ENCODE measurements around the gene HOXB5. TPM values are rescaled to one million over a fixed set of nuclear protein-coding genes. Genes with fewer than 3 reads are reported as not detected.

Gene HOXB5
- total RNA-seq, 2 donors from 2014 or later = not detected

- H3K4me1 Mint-ChIP-seq = peaks cover 10% of the 10 kb centered on the region
- no peak overlapping the region for H3K4me3 Mint-ChIP-seq
- no peaks in the 10 kb centered on the region for H3K9me3 ChIP-seq (ENCODE audit: control insufficient read depth, low read length, poor library complexity, severe bottlenecking)
- H3K27me3 Mint-ChIP-seq = peaks cover 6% of the 10 kb centered on the region
- peaks cover 3% of the 10 kb centered on the region for H3K36me3 Mint-ChIP-seq (ENCODE audit: low read depth)
- no peak overlapping the region for H3K27ac Mint-ChIP-seq
- DNase-seq (no peak), ATAC-seq (no peak)
Measured at GRCh38 chr17:48570325-48571023, 23.1 kb downstream of the HOXB5 start.

GRCh38 chr17:48569674-48570324, 23.8 kb downstream of the HOXB5 start:
- ATAC-seq (no peak), DNase-seq (no peak)
- H3K36me3 Mint-ChIP-seq (ENCODE audit: low read depth) = peaks cover 3% of the 10 kb centered on the region
- no peak overlapping the region for H3K4me3 Mint-ChIP-seq
- H3K9me3 ChIP-seq (ENCODE audit: control insufficient read depth, low read length, poor library complexity, severe bottlenecking) = no peaks in the 10 kb centered on the region
- peaks cover 6% of the 10 kb centered on the region for H3K27me3 Mint-ChIP-seq
- peaks cover 10% of the 10 kb centered on the region for H3K4me1 Mint-ChIP-seq
- no peak overlapping the region for H3K27ac Mint-ChIP-seq

- Mint-ChIP-seq H3K36me3 (ENCODE audit: low read depth) (peaks cover 3% of the 10 kb centered on the region), H3K27ac (no peak overlapping the region), H3K4me1 (peaks cover 10% of the 10 kb centered on the region), H3K4me3 (no peak overlapping the region), H3K27me3 (peaks cover 6% of the 10 kb centered on the region)
- ATAC-seq (no peak), DNase-seq (no peak)
- H3K9me3 ChIP-seq (ENCODE audit: control insufficient read depth, low read length, poor library complexity, severe bottlenecking) = no peaks in the 10 kb centered on the region
Measured at GRCh38 chr17:48569240-48569582, 24.4 kb downstream of the HOXB5 start.

GRCh38 chr17:48568499-48569239, 24.9 kb downstream of the HOXB5 start:
- H3K27me3 Mint-ChIP-seq = peaks cover 8% of the 10 kb centered on the region
- no peak overlapping the region for H3K27ac Mint-ChIP-seq
- H3K4me1 Mint-ChIP-seq = peaks cover 10% of the 10 kb centered on the region
- no peak for DNase-seq
- peak overlapping the region; percentile 33 for H3K4me3 Mint-ChIP-seq
- H3K36me3 Mint-ChIP-seq (ENCODE audit: low read depth) = peaks cover 3% of the 10 kb centered on the region
- ATAC-seq = no peak
- H3K9me3 ChIP-seq (ENCODE audit: control insufficient read depth, low read length, poor library complexity, severe bottlenecking) = no peaks in the 10 kb centered on the region

- Mint-ChIP-seq H3K27ac (no peak overlapping the region), H3K4me1 (peaks cover 6% of the 10 kb centered on the region), H3K4me3 (peak overlapping the region; percentile 33), H3K36me3 (ENCODE audit: low read depth) (peaks cover 3% of the 10 kb centered on the region), H3K27me3 (peaks cover 16% of the 10 kb centered on the region)
- DNase-seq (no peak), ATAC-seq (no peak)
- H3K9me3 ChIP-seq (ENCODE audit: control insufficient read depth, low read length, poor library complexity, severe bottlenecking) = no peaks in the 10 kb centered on the region
Measured at GRCh38 chr17:48567646-48568354, 25.8 kb downstream of the HOXB5 start.

GRCh38 chr17:48567209-48567608, 26.4 kb downstream of the HOXB5 start:
- Mint-ChIP-seq H3K4me3 (no peak overlapping the region), H3K36me3 (ENCODE audit: low read depth) (peaks cover 3% of the 10 kb centered on the region), H3K27me3 (peaks cover 16% of the 10 kb centered on the region), H3K4me1 (peaks cover 8% of the 10 kb centered on the region), H3K27ac (no peak overlapping the region)
- H3K9me3 ChIP-seq (ENCODE audit: control insufficient read depth, low read length, poor library complexity, severe bottlenecking) = no peaks in the 10 kb centered on the region
- ATAC-seq (no peak), DNase-seq (no peak)

GRCh38 chr17:48566717-48567116, 26.9 kb downstream of the HOXB5 start:
- ATAC-seq (no peak), DNase-seq (no peak)
- Mint-ChIP-seq H3K27me3 (peaks cover 12% of the 10 kb centered on the region), H3K27ac (no peak overlapping the region), H3K4me1 (peaks cover 11% of the 10 kb centered on the region), H3K36me3 (ENCODE audit: low read depth) (peaks cover under 1% of the 10 kb centered on the region), H3K4me3 (no peak overlapping the region)
- H3K9me3 ChIP-seq (ENCODE audit: control insufficient read depth, low read length, poor library complexity, severe bottlenecking) = no peaks in the 10 kb centered on the region

GRCh38 chr17:48565925-48566710, 27.5 kb downstream of the HOXB5 start:
- H3K27ac Mint-ChIP-seq = no peak overlapping the region
- no peaks in the 10 kb centered on the region for H3K9me3 ChIP-seq (ENCODE audit: control insufficient read depth, low read length, poor library complexity, severe bottlenecking)
- no peak overlapping the region for H3K4me3 Mint-ChIP-seq
- H3K36me3 Mint-ChIP-seq (ENCODE audit: low read depth) = no peaks in the 10 kb centered on the region
- peaks cover 10% of the 10 kb centered on the region for H3K27me3 Mint-ChIP-seq
- no peak for ATAC-seq
- H3K4me1 Mint-ChIP-seq = peaks cover 17% of the 10 kb centered on the region
- no peak for DNase-seq

- no peaks in the 10 kb centered on the region for H3K9me3 ChIP-seq (ENCODE audit: control insufficient read depth, low read length, poor library complexity, severe bottlenecking)
- Mint-ChIP-seq H3K4me1 (peaks cover 17% of the 10 kb centered on the region), H3K36me3 (ENCODE audit: low read depth) (no peaks in the 10 kb centered on the region), H3K4me3 (no peak overlapping the region), H3K27me3 (peaks cover 10% of the 10 kb centered on the region), H3K27ac (no peak overlapping the region)
- DNase-seq = no peak
- no peak for ATAC-seq
Measured at GRCh38 chr17:48565022-48565554, 28.5 kb downstream of the HOXB5 start.

GRCh38 chr17:48564188-48565021, 29.2 kb downstream of the HOXB5 start:
- ATAC-seq = no peak
- no peak for DNase-seq
- no peak overlapping the region for H3K27ac Mint-ChIP-seq
- H3K27me3 Mint-ChIP-seq = peaks cover 13% of the 10 kb centered on the region
- H3K4me3 Mint-ChIP-seq = no peak overlapping the region
- H3K36me3 Mint-ChIP-seq (ENCODE audit: low read depth) = no peaks in the 10 kb centered on the region
- H3K9me3 ChIP-seq (ENCODE audit: control insufficient read depth, low read length, poor library complexity, severe bottlenecking) = no peaks in the 10 kb centered on the region
- peaks cover 17% of the 10 kb centered on the region for H3K4me1 Mint-ChIP-seq

GRCh38 chr17:48563867-48564187, 29.8 kb downstream of the HOXB5 start:
- Mint-ChIP-seq H3K27me3 (peaks cover 19% of the 10 kb centered on the region), H3K27ac (no peak overlapping the region)
- no peak for ATAC-seq

GRCh38 chr17:48563385-48563838, 30.2 kb downstream of the HOXB5 start:
- H3K4me3 Mint-ChIP-seq = peak overlapping the region; percentile 39
- H3K27me3 Mint-ChIP-seq = peaks cover 23% of the 10 kb centered on the region
- H3K9me3 ChIP-seq (ENCODE audit: control insufficient read depth, low read length, poor library complexity, severe bottlenecking) = no peaks in the 10 kb centered on the region
- no peak overlapping the region for H3K27ac Mint-ChIP-seq
- DNase-seq = no peak
- peaks cover 3% of the 10 kb centered on the region for H3K36me3 Mint-ChIP-seq (ENCODE audit: low read depth)
- peaks cover 14% of the 10 kb centered on the region for H3K4me1 Mint-ChIP-seq
- ATAC-seq = no peak

More at GRCh38 chr17:48563867-48564187, 29.8 kb downstream of the HOXB5 start:
- H3K9me3 ChIP-seq (ENCODE audit: control insufficient read depth, low read length, poor library complexity, severe bottlenecking) = no peaks in the 10 kb centered on the region
- no peak for DNase-seq
- Mint-ChIP-seq H3K4me3 (peak overlapping the region; percentile 39), H3K4me1 (peaks cover 17% of the 10 kb centered on the region), H3K36me3 (ENCODE audit: low read depth) (peaks cover under 1% of the 10 kb centered on the region)
